Testis (tissue), 3 donors: ENCODE measurements around the gene TRPM3. TPM values are rescaled to one million over a fixed set of nuclear protein-coding genes. Genes with fewer than 3 reads are reported as not detected.

Experiments used
- DNase-seq: peaks from one replicate; pipeline ENCODE4 v3.0.0-alpha.2; 2019
- H3K27ac ChIP-seq, 2 donors: fragments of 200-600 bp; sonication (generic); one replicate each; pipeline ENCODE4 v1.5.1; 2019
- H3K27me3 ChIP-seq: fragments of 200-600 bp; sonication (generic); one replicate; pipeline ENCODE4 v1.5.1; 2019
- H3K36me3 ChIP-seq: fragments of 200-600 bp; sonication (generic); one replicate; pipeline ENCODE4 v1.5.1; 2017; ENCODE audit warnings: low read depth; ENCODE audit errors: missing control alignments
- H3K4me1 ChIP-seq: fragments of 200-600 bp; sonication (generic); one replicate; pipeline ENCODE4 v1.5.1; 2019
- H3K4me3 ChIP-seq, 2 donors: fragments of 200-600 bp; sonication (generic); one replicate each; pipeline ENCODE4 v1.5.1; 2017 to 2019
- H3K9me3 ChIP-seq: fragments of 200-600 bp; sonication (generic); one replicate; pipeline ENCODE4 v1.5.1; 2017
- POLR2A ChIP-seq: fragments of 450-650 bp; IDR thresholded peaks from one replicate; pipeline ENCODE4 v1.6.1; 2017; ENCODE audit warnings: antibody characterized with exemption, mild to moderate bottlenecking, moderate library complexity
- WGBS, 2 donors: methylation state at CpG; one replicate each; pipeline ENCODE4 v1.1.5; 2018; 5-methylcytosine and 5-hydroxymethylcytosine counted together
- intact Hi-C: fragments of 100-400 bp; cut with DNase I; formaldehyde crosslinking; loops from one replicate; pipeline ENCODE4 v1.15.1; 2023; ENCODE audit warnings: low total_unique reads
- polyA plus RNA-seq: library from polyadenylated mRNA; stranded (reverse); fragments of 350-450 nt; fragmentation: Illumina TruSeq; extraction: RNeasy Lipid Tissue Mini Kit (QIAGEN cat#74804); gene quantifications from one replicate; pipeline ENCODE4 v1.2.3, GENCODE V29; 2014; ENCODE audit warnings: low read depth, low replicate concordance; ENCODE audit not compliant: insufficient read depth
- total RNA-seq, 2 donors: library from RNA; depleted of rRNA; stranded (reverse); fragments of >200 nt; gene quantifications; one replicate each; pipeline ENCODE4 v1.2.3, GENCODE V29; 2016
- TF ChIP-seq, protein P1 (sequence below), 3 experiments: fragments of 450-650 bp in 2 of 3; fragments of 200-600 bp in 1 of 3; sonication (generic) in 1 of 3; IDR thresholded peaks; one replicate each; pipeline ENCODE4 v1.5.1; 2016 to 2019; ENCODE audit warnings: antibody characterized with exemption in 3 of 3, mild to moderate bottlenecking in 2 of 3, moderate library complexity in 1 of 3

The TRPM3 gene
- total and polyA plus RNA-seq, 3 donors from 2014 or later = 4.1 to 54.3 (median 43.9) TPM

- H3K9me3 ChIP-seq = no peaks in the 10 kb centered on the region
- H3K4me1 ChIP-seq = no peaks in the 10 kb centered on the region
- no peak overlapping the region for H3K27ac ChIP-seq
- no peak overlapping the region for H3K4me3 ChIP-seq
- TF ChIP-seq POLR2A = no peak
- TF ChIP-seq, protein P1, sequence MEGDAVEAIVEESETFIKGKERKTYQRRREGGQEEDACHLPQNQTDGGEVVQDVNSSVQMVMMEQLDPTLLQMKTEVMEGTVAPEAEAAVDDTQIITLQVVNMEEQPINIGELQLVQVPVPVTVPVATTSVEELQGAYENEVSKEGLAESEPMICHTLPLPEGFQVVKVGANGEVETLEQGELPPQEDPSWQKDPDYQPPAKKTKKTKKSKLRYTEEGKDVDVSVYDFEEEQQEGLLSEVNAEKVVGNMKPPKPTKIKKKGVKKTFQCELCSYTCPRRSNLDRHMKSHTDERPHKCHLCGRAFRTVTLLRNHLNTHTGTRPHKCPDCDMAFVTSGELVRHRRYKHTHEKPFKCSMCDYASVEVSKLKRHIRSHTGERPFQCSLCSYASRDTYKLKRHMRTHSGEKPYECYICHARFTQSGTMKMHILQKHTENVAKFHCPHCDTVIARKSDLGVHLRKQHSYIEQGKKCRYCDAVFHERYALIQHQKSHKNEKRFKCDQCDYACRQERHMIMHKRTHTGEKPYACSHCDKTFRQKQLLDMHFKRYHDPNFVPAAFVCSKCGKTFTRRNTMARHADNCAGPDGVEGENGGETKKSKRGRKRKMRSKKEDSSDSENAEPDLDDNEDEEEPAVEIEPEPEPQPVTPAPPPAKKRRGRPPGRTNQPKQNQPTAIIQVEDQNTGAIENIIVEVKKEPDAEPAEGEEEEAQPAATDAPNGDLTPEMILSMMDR (IDR thresholded peaks at IDR 0.05) = no peak
- no peaks in the 10 kb centered on the region for H3K27me3 ChIP-seq
- intact Hi-C loops = no loop called here
- DNase-seq = no peak
- 66 to 92% methylated on average over 2 of the region's 2 CpGs for WGBS, 2 donors
- H3K36me3 ChIP-seq = no peaks in the 10 kb centered on the region
Measured at GRCh38 chr9:70940605-70941004, 180.8 kb downstream of the TRPM3 start.

DNA sequence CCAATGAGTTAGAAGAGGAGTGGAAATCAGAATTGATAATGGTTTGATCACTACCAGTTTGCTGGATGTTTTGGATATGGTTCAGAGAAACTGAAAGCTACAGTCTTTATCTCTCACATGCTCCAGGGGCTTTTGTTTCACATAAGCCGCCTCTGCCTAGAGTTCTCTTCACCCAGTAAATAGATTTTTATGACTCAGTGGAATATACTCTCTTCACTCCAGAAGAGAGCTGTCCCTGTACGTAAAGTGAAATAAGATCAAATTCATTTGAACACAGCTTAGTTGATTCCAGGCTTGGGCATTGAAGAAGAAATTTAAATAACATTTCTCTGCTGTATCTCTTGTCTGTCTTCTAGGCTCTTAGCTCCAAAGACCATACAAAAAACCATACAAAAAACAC, 184.9 kb downstream of the TRPM3 start:
- intact Hi-C loops = no loop called here
- no peak for DNase-seq
- H3K4me3 ChIP-seq = no peak overlapping the region
- H3K27ac ChIP-seq = no peak overlapping the region
- 74 to 86% methylated on average over 2 of the region's 2 CpGs for WGBS, 2 donors
- H3K4me1 ChIP-seq = no peaks in the 10 kb centered on the region
- no peaks in the 10 kb centered on the region for H3K27me3 ChIP-seq
- H3K9me3 ChIP-seq = no peaks in the 10 kb centered on the region
- no peaks in the 10 kb centered on the region for H3K36me3 ChIP-seq
- no peak for TF ChIP-seq POLR2A
- TF ChIP-seq, protein P1 (IDR thresholded peaks at IDR 0.05) = no peak

DNA sequence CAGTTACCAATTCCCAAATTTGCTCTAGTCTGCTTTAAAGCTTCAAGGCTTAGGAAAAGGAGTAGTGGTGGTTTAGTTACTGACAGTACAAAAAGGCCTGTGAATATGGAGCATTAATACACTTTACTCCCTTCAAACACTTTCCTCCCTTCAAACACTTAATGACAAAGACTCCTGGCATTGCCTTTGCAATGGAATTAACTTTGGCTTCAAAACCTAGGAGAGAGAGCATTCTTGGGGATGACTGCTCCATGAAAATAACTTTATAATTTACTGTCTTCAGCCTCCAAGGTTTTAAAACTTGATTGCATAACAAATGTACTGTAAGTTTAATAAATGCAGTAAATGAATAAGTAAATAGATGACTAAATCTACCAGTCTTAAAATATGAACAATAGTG, 185.6 kb downstream of the TRPM3 start:
- intact Hi-C loops = no loop called here
- H3K27me3 ChIP-seq = no peaks in the 10 kb centered on the region
- no peaks in the 10 kb centered on the region for H3K36me3 ChIP-seq
- TF ChIP-seq, protein P1 (IDR thresholded peaks at IDR 0.05) = no peak
- TF ChIP-seq POLR2A = no peak
- H3K4me1 ChIP-seq = no peaks in the 10 kb centered on the region
- no peaks in the 10 kb centered on the region for H3K9me3 ChIP-seq
- H3K27ac ChIP-seq = no peak overlapping the region
- no peak for DNase-seq
- H3K4me3 ChIP-seq = no peak overlapping the region

GRCh38 chr9:70934642-70935041, 186.8 kb downstream of the TRPM3 start:
- WGBS, 2 donors = 95 to 100% methylated on average over 1 of the region's 1 CpG

GRCh38 chr9:70933321-70933720, 188.1 kb downstream of the TRPM3 start:
- intact Hi-C loops = no loop called here
- H3K36me3 ChIP-seq = no peaks in the 10 kb centered on the region
- DNase-seq = no peak
- H3K4me3 ChIP-seq = no peak overlapping the region
- no peak overlapping the region for H3K27ac ChIP-seq
- no peak for TF ChIP-seq POLR2A
- TF ChIP-seq, protein P1 (IDR thresholded peaks at IDR 0.05) = no peak
- H3K27me3 ChIP-seq = no peaks in the 10 kb centered on the region
- H3K9me3 ChIP-seq = no peaks in the 10 kb centered on the region
- 91 to 97% methylated on average over 1 of the region's 1 CpG for WGBS, 2 donors
- H3K4me1 ChIP-seq = no peaks in the 10 kb centered on the region

More at GRCh38 chr9:70934642-70935041, 186.8 kb downstream of the TRPM3 start:
- Histone ChIP-seq H3K27me3 (no peaks in the 10 kb centered on the region), H3K4me1 (no peaks in the 10 kb centered on the region), H3K9me3 (no peaks in the 10 kb centered on the region), H3K4me3 (no peak overlapping the region), H3K27ac (no peak overlapping the region), H3K36me3 (no peaks in the 10 kb centered on the region)
- intact Hi-C loops = no loop called here
- no peak for TF ChIP-seq POLR2A
- TF ChIP-seq, protein P1 (IDR thresholded peaks at IDR 0.05) = no peak
- no peak for DNase-seq
